NCI-H82 treated with DMSO at 0.1 percent for 48 hours (cell line): Measurements from ENCODE around the gene SULT4A1.

Experiments used
- DNase-seq: peaks from one replicate; lab custom pipeline; 2025; ENCODE audit not compliant: unreplicated experiment; lab: John Stamatoyannopoulos, UW

Gene SULT4A1

GRCh38 chr22:43812149-43812842, 50.0 kb downstream of the SULT4A1 start, which contains the start of gene EFCAB6:
Gene EFCAB6 (minus strand): TSS chr22:43812305. CDS start chr22:43782318, 29,987 bp downstream.
- DNase-seq: peak; percentile 84

- no peak for DNase-seq
These were observed 50.5 kb downstream of the SULT4A1 start for GRCh38 chr22:43811777-43812148.

GRCh38 chr22:43802897-43803495, 59.3 kb downstream of the SULT4A1 start:
- DNase-seq: no peak

GRCh38 chr22:43800970-43801369, 61.3 kb downstream of the SULT4A1 start:
- no peak for DNase-seq

- no peak for DNase-seq
These were observed 63.8 kb downstream of the SULT4A1 start for GRCh38 chr22:43798492-43798891.

GRCh38 chr22:43796567-43796966, 65.7 kb downstream of the SULT4A1 start:
- DNase-seq: no peak

GRCh38 chr22:43795320-43795719, 67.0 kb downstream of the SULT4A1 start:
- DNase-seq: no peak

- no peak for DNase-seq
These were observed 69.4 kb downstream of the SULT4A1 start for GRCh38 chr22:43792905-43793304.

- no peak for DNase-seq
These were observed 72.9 kb downstream of the SULT4A1 start for GRCh38 chr22:43789452-43789851.

GRCh38 chr22:43783777-43784176, 78.5 kb downstream of the SULT4A1 start:
- DNase-seq: no peak

GRCh38 chr22:43782448-43782847, 79.9 kb downstream of the SULT4A1 start:
- no peak for DNase-seq

- no peak for DNase-seq
These were observed 85.0 kb downstream of the SULT4A1 start for GRCh38 chr22:43777286-43777685.

- no peak for DNase-seq
These were observed 86.1 kb downstream of the SULT4A1 start for GRCh38 chr22:43776081-43776670.
